GM18873 (cell line): ENCODE measurements around the gene LGI1.

Experiments
- ATAC-seq: cut with Tn5 transposase; IDR thresholded peaks from one replicate; pipeline ENCODE4 v1.9.1; 2021; ENCODE audit warnings: mild to moderate bottlenecking, moderate library complexity, moderate number of reproducible peaks; ENCODE audit not compliant: unreplicated experiment, low FRiP score

LGI1 gene

DNA sequence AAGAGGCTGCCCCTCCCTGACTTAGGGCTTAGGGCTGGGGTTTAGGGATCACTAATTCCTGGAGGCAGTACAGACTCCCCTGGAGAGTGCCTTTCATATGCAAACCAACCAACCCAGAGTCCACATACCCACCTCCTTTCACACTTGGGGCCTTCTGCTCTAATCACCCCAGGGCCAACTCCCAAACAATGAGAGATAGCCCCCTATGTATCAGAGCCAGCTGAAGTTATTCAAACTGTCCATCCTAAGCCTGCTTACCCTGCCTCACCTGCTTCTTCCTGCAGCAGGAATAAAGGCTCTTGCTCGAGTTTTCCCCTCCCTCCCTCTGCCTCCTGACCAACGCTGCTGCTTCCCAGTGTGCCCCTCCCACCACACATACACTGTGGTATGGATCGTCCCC, 84.2 kb downstream of the LGI1 start:
- no peak for ATAC-seq

DNA sequence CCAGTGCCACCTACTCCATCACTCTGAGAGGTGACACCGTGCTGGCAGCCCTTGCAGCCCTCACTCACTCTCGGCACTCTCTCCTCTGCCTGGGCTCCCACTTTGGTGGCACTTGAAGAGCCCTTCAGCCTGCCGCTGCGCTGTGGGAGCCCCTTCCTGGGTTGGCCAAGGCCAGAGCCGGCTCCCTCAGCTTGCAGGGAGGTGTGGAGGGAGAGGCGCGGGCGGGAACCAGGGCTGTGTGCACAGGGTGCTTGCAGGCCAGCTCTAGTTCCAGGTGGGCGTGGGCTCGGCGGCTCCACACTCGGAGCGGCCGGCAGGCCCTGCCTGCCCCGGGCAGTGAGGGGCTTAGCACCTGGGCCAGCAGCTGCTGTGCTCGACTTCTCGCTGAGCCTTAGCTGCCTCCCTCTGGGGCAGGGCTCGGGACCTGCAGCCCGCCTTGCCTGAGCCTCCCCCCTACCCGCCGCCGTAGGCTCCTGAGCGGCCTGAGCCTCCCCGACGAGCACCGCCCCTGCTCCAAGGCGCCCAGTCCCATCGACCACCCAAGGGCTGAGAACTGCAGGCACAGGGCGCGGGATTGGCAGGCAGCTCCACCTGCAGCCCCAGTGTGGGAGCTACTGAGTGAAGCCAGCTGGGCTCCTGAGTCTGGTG, 87.4 kb downstream of the LGI1 start:
- no peak for ATAC-seq
